Immature natural killer cell (primary cell): ENCODE results near the gene CST6. TPM values are rescaled to one million over a fixed set of nuclear protein-coding genes. Genes with fewer than 3 reads are reported as not detected.
"Not testable (repeated sequence)": the region's sequence is repeated elsewhere in the genome, so short reads cannot be mapped to it uniquely, and the experiment has no call there.

Source experiments
- DNase-seq, 3 donors: peaks; one replicate each; pipeline ENCODE4 v3.0.0; 2022; ENCODE audit warnings: mixed read lengths in 1 of 3
- H3K27ac Mint-ChIP-seq, 6 donors: one replicate each; pipeline ENCODE4 v1.8.0; 2020; ENCODE audit warnings: mixed read lengths in 6 of 6, mild to moderate bottlenecking in 5 of 6, inconsistent platforms in 4 of 6, moderate library complexity in 3 of 6
- H3K27me3 Mint-ChIP-seq, 3 donors: one replicate each; pipeline ENCODE4 v1.8.0; 2020 to 2021; ENCODE audit warnings: low read depth in 3 of 3, mild to moderate bottlenecking in 3 of 3, mixed read lengths in 3 of 3, moderate library complexity in 3 of 3, inconsistent platforms in 1 of 3
- H3K36me3 Mint-ChIP-seq, 3 donors: one replicate each; pipeline ENCODE4 v1.8.0; 2020; ENCODE audit warnings: mixed read lengths in 3 of 3, inconsistent platforms in 2 of 3, mild to moderate bottlenecking in 2 of 3
- H3K4me1 Mint-ChIP-seq, 2 donors: one replicate each; pipeline ENCODE4 v1.8.0; 2020; ENCODE audit warnings: inconsistent platforms in 2 of 2, mild to moderate bottlenecking in 2 of 2, mixed read lengths in 2 of 2, moderate library complexity in 1 of 2
- H3K4me3 Mint-ChIP-seq, 5 donors: one replicate each; pipeline ENCODE4 v1.8.0; 2020; ENCODE audit warnings: mild to moderate bottlenecking in 5 of 5, mixed read lengths in 5 of 5, inconsistent platforms in 3 of 5, moderate library complexity in 3 of 5
- H3K9me3 Mint-ChIP-seq, 6 donors: one replicate each; pipeline ENCODE4 v1.8.0; 2020; ENCODE audit warnings: mild to moderate bottlenecking in 6 of 6, mixed read lengths in 6 of 6, inconsistent platforms in 4 of 6, moderate library complexity in 3 of 6
- polyA plus RNA-seq, 3 donors: library from polyadenylated mRNA; unstranded; fragments of 300-500 nt; fragmentation: Illumina TruSeq; gene quantifications; one replicate each; pipeline ENCODE4 v1.2.3, GENCODE V29; 2021

The CST6 gene
- polyA plus RNA-seq, 3 donors from 2014 or later = not detected

- peaks cover 0 to 10% (median 4%) of the 10 kb centered on the region in 3 donors for H3K27me3 Mint-ChIP-seq
- H3K9me3 Mint-ChIP-seq = no peaks in the 10 kb centered on the region
- peaks cover 0 to 8% of the 10 kb centered on the region in 2 donors for H3K4me1 Mint-ChIP-seq
- H3K27ac Mint-ChIP-seq = peak overlapping the region in 2 of 6 donors; percentile 2 to 37
- H3K4me3 Mint-ChIP-seq = no peak overlapping the region
- H3K36me3 Mint-ChIP-seq = no peaks in the 10 kb centered on the region
- no peak for DNase-seq
Observed at GRCh38 chr11:66014804-66015453, 3.1 kb downstream of the CST6 start.

DNA sequence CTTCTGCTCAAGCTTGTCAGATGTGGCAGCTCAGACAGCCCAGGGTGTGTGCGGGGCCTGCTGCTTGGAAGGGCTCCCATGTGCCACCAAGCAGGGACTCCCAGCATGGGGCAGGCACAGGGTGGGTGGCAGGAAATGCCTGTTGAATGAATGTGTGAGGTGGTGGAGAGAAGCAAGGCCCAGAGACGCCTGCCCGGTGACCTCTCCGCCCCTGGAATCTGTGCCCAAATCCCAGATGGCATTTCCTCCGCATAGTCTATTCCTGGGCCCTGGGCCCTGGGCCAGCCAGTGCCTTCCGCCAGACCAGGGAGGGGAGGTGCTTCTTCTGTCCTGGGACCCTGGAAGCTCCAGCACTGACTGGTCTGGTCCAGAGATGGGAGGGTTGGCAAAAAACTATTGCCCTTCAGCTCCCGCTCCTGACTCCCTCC lies 3.7 kb downstream of the CST6 start:
- no peak overlapping the region for H3K27ac Mint-ChIP-seq
- no peaks in the 10 kb centered on the region for H3K9me3 Mint-ChIP-seq
- H3K4me1 Mint-ChIP-seq = peaks cover 5 to 13% of the 10 kb centered on the region in 2 donors
- DNase-seq = no peak
- no peaks in the 10 kb centered on the region for H3K36me3 Mint-ChIP-seq
- H3K4me3 Mint-ChIP-seq = no peak overlapping the region
- peaks cover 0 to 9% (median 3%) of the 10 kb centered on the region in 3 donors for H3K27me3 Mint-ChIP-seq

DNA sequence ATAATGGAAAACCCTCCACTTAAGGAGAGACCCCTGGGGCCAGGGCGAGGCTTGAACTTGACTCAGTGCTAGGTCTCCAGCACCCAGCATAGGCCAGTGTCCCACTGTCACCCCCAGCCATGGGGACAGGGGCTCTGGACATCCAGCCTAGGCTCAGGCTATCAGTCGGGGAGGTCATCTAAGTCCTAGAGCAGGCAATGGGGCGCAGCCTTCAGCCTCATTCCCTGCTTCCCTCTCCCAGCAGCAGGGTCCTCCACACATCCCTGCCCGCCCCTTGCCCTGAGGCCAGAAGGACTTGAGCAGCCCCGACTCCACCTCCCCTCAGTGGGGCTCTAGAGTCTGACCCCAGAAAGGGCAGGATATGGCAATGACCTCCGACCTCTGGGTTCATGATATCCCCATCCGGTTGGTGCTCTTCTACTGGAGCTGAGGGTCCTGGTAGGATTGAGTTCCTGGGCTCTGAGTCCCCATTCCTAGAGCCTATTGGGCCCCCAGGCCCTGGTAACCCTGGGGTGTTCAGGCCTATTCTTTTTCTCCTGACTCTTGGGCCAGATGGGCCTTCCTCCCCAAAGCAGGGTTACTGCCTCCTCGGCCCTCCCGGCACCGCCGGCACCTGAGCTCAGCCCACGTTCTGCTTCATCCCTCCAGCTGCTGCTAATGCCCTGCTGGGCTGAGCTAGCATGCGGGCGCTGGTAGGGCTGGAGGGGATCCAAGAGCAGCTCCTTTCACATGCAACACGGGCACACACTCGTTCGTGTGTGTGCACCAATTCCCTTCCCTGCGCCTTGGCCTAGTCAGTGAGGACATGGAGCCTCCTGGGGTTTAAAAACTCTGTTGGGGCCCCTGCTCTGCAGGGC lies 4.4 kb downstream of the CST6 start:
- H3K27me3 Mint-ChIP-seq = peaks cover 1 to 7% (median 2%) of the 10 kb centered on the region in 3 donors
- no peaks in the 10 kb centered on the region for H3K9me3 Mint-ChIP-seq
- H3K27ac Mint-ChIP-seq = peak overlapping the region in 1 of 6 donors; percentile 55
- H3K36me3 Mint-ChIP-seq = no peaks in the 10 kb centered on the region
- peaks cover 12 to 20% of the 10 kb centered on the region in 2 donors for H3K4me1 Mint-ChIP-seq
- no peak for DNase-seq
- no peak overlapping the region for H3K4me3 Mint-ChIP-seq

DNA sequence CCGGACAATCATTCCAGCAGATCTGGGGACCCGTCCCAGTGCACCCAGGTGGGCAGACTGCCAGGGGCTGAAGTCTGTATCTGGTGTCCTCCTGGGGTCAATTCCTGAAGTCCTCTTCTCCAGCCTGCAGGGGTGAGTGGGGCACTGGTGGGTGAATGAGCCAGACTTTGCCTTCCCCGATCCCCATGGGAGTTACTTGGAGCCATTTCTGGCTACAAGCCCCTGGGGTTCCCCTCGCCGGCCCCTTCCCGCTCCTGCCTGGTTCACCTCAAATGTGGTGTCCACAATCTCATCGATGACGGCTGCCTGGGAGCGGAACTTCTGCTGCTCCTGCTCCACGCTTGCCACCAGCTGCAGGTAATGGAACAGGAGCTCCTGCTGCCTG lies 5.0 kb downstream of the CST6 start:
- Mint-ChIP-seq H3K27ac (no peak overlapping the region), H3K9me3 (no peaks in the 10 kb centered on the region), H3K4me1 (peaks cover 18 to 26% of the 10 kb centered on the region in 2 donors), H3K36me3 (no peaks in the 10 kb centered on the region), H3K27me3 (peaks cover 1 to 4% (median 2%) of the 10 kb centered on the region in 3 donors), H3K4me3 (no peak overlapping the region)
- DNase-seq = no peak

- Mint-ChIP-seq H3K27me3 (peaks cover 1 to 4% (median 2%) of the 10 kb centered on the region in 3 donors), H3K36me3 (no peaks in the 10 kb centered on the region), H3K27ac (peak overlapping the region in 1 of 6 donors; percentile 26), H3K9me3 (no peaks in the 10 kb centered on the region), H3K4me3 (no peak overlapping the region), H3K4me1 (peaks cover 24 to 32% of the 10 kb centered on the region in 2 donors)
- DNase-seq = no peak
Observed at GRCh38 chr11:66017321-66017720, 5.5 kb downstream of the CST6 start.

DNA sequence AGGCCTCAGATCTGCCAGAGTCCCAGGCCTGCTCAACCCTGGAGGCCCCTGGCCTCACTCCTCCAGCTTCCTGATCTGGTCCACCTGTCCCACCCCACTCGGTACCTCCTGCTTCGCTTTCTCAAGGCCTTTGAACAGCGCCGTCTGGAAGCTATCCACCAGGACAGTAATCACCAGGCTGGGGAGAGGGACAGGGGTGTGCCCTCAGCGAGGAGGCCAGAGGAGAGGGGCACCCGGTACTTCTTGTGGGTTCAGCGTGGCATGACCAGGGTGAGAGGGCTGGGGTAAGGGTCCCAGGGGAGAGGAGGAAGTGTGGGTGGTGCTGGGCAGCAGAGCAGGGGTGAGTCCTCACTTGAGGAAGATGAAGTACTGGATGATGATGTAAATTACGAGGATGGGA lies 8.4 kb downstream of the CST6 start:
- H3K27me3 Mint-ChIP-seq = peaks cover 1 to 6% (median 2%) of the 10 kb centered on the region in 3 donors
- H3K4me3 Mint-ChIP-seq = peak overlapping the region; percentile 78 to 89 (median 85)
- no peak for DNase-seq
- H3K9me3 Mint-ChIP-seq = no peaks in the 10 kb centered on the region
- no peaks in the 10 kb centered on the region for H3K36me3 Mint-ChIP-seq
- peak overlapping the region; percentile 61 to 91 (median 81) for H3K27ac Mint-ChIP-seq
- H3K4me1 Mint-ChIP-seq = peaks cover 29 to 39% of the 10 kb centered on the region in 2 donors

DNA sequence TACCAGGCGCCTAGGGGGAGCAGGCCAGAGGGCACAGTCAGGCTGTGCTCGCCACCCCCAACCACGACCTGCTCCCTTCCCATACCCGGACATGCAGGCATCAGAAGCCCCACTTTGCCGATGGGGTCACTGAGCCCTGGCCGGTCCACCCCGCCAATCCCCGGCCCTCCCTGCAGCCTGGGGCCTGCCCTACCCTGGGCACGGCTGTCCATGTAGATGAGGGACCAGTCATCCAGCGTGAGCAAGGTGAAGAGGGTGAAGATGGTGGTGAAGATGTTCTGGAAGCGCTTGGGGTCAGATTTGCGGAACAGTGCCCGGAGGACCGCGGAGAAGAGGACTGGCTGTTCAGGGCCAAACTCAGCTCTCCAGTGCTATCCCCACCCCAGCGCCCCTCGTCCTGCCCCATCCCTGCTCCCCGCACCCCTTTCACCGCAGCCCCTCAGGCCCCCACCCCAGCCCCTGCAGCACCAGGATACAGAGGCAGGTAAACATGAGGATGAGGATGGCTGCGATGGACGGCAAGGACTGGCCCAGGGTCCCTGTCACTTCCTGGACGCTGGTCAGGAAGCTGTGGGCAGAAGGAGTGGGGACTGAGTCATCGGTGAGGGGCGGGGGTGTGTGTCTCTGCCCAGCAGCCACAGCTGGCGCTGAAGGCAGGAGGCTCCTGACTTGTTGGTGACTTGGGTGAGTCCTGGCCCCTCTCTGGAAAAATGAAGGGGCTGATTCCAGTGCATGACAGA lies 9.0 kb downstream of the CST6 start:
- peaks cover 2 to 6% (median 4%) of the 10 kb centered on the region in 3 donors for H3K27me3 Mint-ChIP-seq
- H3K9me3 Mint-ChIP-seq = no peaks in the 10 kb centered on the region
- H3K4me3 Mint-ChIP-seq = peak overlapping the region; percentile 78 to 89 (median 85)
- no peaks in the 10 kb centered on the region for H3K36me3 Mint-ChIP-seq
- peaks cover 29 to 39% of the 10 kb centered on the region in 2 donors for H3K4me1 Mint-ChIP-seq
- peak overlapping the region; percentile 73 to 91 (median 86) for H3K27ac Mint-ChIP-seq
- peak; percentile 63 to 68 (median 65) for DNase-seq

- peak overlapping the region; percentile 51 to 89 (median 85) for H3K4me3 Mint-ChIP-seq
- H3K9me3 Mint-ChIP-seq = no peaks in the 10 kb centered on the region
- H3K27me3 Mint-ChIP-seq = peaks cover 2 to 6% (median 6%) of the 10 kb centered on the region in 3 donors
- peaks cover 29 to 38% of the 10 kb centered on the region in 2 donors for H3K4me1 Mint-ChIP-seq
- no peaks in the 10 kb centered on the region for H3K36me3 Mint-ChIP-seq
- H3K27ac Mint-ChIP-seq = peak overlapping the region; percentile 13 to 85 (median 68)
- peak; percentile 73 to 79 (median 77) for DNase-seq
Observed at GRCh38 chr11:66022401-66023185, 10.8 kb downstream of the CST6 start.

- not testable (repeated sequence) for H3K27me3 Mint-ChIP-seq, H3K9me3 Mint-ChIP-seq, DNase-seq, H3K36me3 Mint-ChIP-seq, H3K27ac Mint-ChIP-seq
- Mint-ChIP-seq H3K4me3 (peak overlapping the region in 1 of 5 donors; percentile 17), H3K4me1 (peaks cover 29 to 36% of the 10 kb centered on the region in 2 donors)
Observed at GRCh38 chr11:66023186-66023440, 11.3 kb downstream of the CST6 start.

DNA sequence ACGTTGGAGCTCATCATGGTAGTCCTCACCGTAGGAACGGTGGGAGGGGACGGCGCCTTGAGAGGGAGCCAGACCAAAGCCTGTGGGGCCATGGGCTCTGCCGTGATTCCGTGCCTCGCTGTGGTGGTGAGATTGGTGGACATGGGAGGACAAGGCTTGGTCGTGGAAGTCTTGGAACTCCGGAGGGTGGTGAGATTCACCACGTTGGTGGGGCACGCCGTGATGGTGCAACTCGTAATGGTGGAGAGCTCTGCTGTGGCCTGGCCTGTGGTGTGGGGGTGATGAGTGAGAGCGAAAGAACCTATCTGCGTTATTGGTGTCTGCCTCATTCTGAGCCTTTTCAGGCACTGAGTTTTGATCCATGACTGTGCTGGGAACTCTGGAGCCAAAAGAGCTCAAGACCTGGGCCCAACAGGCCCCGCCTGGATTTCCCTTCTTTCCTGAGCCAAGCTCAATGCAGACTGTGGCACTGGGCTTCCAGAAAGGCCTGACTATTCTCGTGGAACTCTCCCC lies 14.3 kb downstream of the CST6 start, which contains the start of gene CATSPER1:
Gene CATSPER1, minus strand, starts transcription at position 463 of the 513 bp plus-strand sequence. Its CDS starts 100 bp downstream, at position 363.
- H3K27ac Mint-ChIP-seq = peak within 1 kb of the TSS in 1 of 6 donors; percentile 64
- H3K4me1 Mint-ChIP-seq = peaks cover 18 to 20% of the 10 kb centered on the region in 2 donors
- no peaks in the 10 kb centered on the region for H3K9me3 Mint-ChIP-seq
- H3K36me3 Mint-ChIP-seq = no peaks in the 10 kb centered on the region
- H3K4me3 Mint-ChIP-seq = no peak within 1 kb of the TSS
- H3K27me3 Mint-ChIP-seq = peaks cover 2 to 5% (median 4%) of the 10 kb centered on the region in 3 donors
- DNase-seq = no peak

DNA sequence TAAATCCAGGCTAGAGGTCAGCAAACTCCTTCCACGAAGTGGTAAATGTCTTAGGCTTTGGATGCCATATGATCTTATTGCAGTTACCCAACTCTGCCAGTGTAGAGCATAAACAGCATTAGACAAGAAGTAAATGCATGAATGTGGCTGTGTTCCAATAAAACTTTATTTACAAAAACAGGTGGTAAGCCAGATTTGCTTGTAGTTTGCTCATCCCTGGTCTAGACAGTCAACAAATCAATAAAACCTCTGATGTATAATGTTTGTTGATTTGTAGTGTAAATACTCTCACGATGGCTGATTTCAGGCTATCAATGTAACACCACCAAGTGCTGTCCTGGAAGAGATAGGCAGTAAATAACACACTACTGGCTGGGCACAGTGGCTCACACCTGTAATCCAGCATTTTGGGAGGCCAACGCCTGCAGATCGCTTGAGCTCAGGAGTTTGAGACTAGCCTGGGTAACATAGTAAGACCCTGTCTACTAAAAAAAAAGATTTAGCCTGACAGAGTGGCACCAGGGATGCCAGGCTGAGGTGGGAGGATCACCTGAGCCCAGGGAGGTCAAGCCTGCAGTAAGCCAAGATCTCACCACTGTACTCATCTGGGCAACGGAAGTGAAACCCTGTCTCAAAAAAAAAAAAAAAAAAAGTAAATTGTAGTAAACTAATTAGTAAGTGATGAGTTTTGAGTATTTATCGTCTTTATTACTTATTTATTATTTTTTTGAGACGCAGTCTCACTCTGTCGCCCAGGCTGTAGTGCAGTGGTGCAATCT lies 21.3 kb downstream of the CST6 start:
- H3K36me3 Mint-ChIP-seq = no peaks in the 10 kb centered on the region
- H3K9me3 Mint-ChIP-seq = no peaks in the 10 kb centered on the region
- no peak overlapping the region for H3K4me3 Mint-ChIP-seq
- DNase-seq = no peak
- H3K27me3 Mint-ChIP-seq = peaks cover 6% of the 10 kb centered on the region in 3 donors
- H3K4me1 Mint-ChIP-seq = no peaks in the 10 kb centered on the region
- no peak overlapping the region for H3K27ac Mint-ChIP-seq

GRCh38 chr11:66035653-66036333 lies 24.0 kb downstream of the CST6 start:
- no peak overlapping the region for H3K4me3 Mint-ChIP-seq
- peaks cover 4 to 6% (median 6%) of the 10 kb centered on the region in 3 donors for H3K27me3 Mint-ChIP-seq
- no peaks in the 10 kb centered on the region for H3K4me1 Mint-ChIP-seq
- no peaks in the 10 kb centered on the region for H3K9me3 Mint-ChIP-seq
- H3K27ac Mint-ChIP-seq = no peak overlapping the region
- H3K36me3 Mint-ChIP-seq = no peaks in the 10 kb centered on the region
- no peak for DNase-seq
